ENCODE measurements around the gene RNF187. TPM values are rescaled to one million over a fixed set of nuclear protein-coding genes. Genes with fewer than 3 reads are reported as not detected.

Gene RNF187
- total RNA-seq = 33.0 and 39.6 TPM in 2 replicates

DNA sequence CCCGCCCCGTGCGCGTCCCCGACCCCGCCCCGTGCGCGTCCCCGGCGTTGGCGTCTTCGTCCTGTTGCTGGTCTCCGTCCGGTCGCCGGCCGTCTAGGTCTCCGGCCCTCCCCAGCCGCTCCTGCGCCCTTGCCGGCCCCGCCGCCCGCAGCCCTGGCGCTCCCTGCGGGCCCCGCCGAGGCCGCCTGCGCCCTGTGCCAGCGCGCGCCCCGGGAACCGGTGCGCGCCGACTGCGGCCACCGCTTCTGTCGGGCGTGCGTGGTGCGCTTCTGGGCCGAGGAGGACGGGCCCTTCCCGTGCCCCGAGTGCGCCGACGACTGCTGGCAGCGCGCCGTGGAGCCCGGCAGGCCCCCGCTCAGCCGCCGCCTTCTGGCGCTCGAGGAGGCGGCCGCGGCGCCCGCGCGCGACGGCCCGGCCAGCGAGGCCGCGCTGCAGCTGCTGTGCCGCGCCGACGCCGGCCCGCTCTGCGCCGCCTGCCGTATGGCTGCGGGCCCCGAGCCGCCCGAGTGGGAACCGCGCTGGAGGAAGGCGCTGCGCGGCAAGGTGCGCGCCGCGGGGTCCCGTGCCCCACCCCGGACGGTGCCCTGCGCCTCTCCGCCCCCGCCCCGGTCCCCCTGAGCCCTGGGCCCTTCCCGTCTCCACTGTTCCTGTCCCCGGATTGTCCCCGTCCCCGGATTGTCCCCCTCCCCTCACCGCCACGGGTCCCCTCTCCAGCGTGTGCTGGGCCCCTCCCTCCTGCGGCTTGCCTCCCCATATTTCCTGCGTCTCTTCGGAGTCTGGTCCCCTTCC, at the start of gene RNF187:
RNF187 (plus strand) TSS at position 47 of the 789 bp plus-strand sequence.

Small RNA genes lying within 50 kb of the gene (small RNA-seq; reads per million reads assigned to genes)
- not detected for gene MIR4666A

Other genes starting within 250 kb of the RNF187 start
- 16.1 and 20.9 TPM in 2 replicates for gene TRIM11, start 80.5 kb upstream of the RNF187 start, total RNA-seq
- gene TRIM17, start 70.5 kb upstream of the RNF187 start, total RNA-seq = 3.1 and 3.9 TPM in 2 replicates
- gene RHOU, start 248.1 kb downstream of the RNF187 start, total RNA-seq = 21.5 and 49.1 TPM in 2 replicates

Data from placental epithelial cell (primary cell).